CD14-positive monocyte (primary cell): Measurements from ENCODE around the gene FAM72B. TPM values are rescaled to one million over a fixed set of nuclear protein-coding genes. Genes with fewer than 3 reads are reported as not detected.
"Not testable (repeated sequence)": the region's sequence is repeated elsewhere in the genome, so short reads cannot be mapped to it uniquely, and the experiment has no call there.

Experiments used
- DNase-seq, 3 donors: peaks; one replicate each; pipeline ENCODE4 v3.0.0-alpha.2; 2011 to 2022
- H2AFZ ChIP-seq: 2 replicates; pipeline ENCODE4 v1.6.0; 2012; ENCODE audit warnings: mild to moderate bottlenecking, low read depth, low read length, inconsistent platforms; ENCODE audit not compliant: insufficient read depth, poor library complexity, severe bottlenecking
- H3K27ac ChIP-seq, 2 donors: 1 replicate in 1 of 2; 2 replicates in 1 of 2; pipeline ENCODE4 v1.5.1; 2012 to 2013; ENCODE audit warnings: low read length in 2 of 2, control low read depth in 1 of 2, inconsistent platforms in 1 of 2, low read depth in 1 of 2, mild to moderate bottlenecking in 1 of 2
- H3K27me3 ChIP-seq, 2 donors: one replicate each; pipeline versions ENCODE4 v1.6.0 to v1.6.1; 2011 to 2013; ENCODE audit warnings: low read length in 2 of 2; ENCODE audit not compliant: control insufficient read depth in 2 of 2, insufficient read depth in 2 of 2
- H3K36me3 ChIP-seq, 2 donors: replicated peaks in 1 of 2; 1 replicate in 1 of 2; 2 replicates in 1 of 2; pipeline versions ENCODE4 v1.5.1 to v1.6.1; 2012 to 2013; ENCODE audit warnings: low read length in 2 of 2, control low read depth in 1 of 2, inconsistent platforms in 1 of 2, mild to moderate bottlenecking in 1 of 2; ENCODE audit not compliant: insufficient read depth in 2 of 2, control insufficient read depth in 1 of 2
- H3K4me1 ChIP-seq, 2 donors: 1 replicate in 1 of 2; 2 replicates in 1 of 2; pipeline versions ENCODE4 v1.5.1 to v1.6.1; 2012 to 2013; ENCODE audit warnings: low read length in 2 of 2, control low read depth in 1 of 2, inconsistent platforms in 1 of 2, mild to moderate bottlenecking in 1 of 2, moderate library complexity in 1 of 2; ENCODE audit not compliant: insufficient read depth in 2 of 2, control insufficient read depth in 1 of 2
- H3K4me2 ChIP-seq: replicated peaks from 2 replicates; pipeline ENCODE3; 2012; ENCODE audit warnings: low read length, moderate library complexity, mild to moderate bottlenecking; ENCODE audit not compliant: poor library complexity, severe bottlenecking; ENCODE audit errors: extremely low read depth
- H3K4me3 ChIP-seq, 3 experiments: fragments of 200-600 bp in 1 of 3; sonication (generic) in 1 of 3; replicated peaks in 1 of 3; 1 replicate in 2 of 3; 2 replicates in 1 of 3; pipeline ENCODE4 v1.5.1; 2011 to 2013; ENCODE audit warnings: low read length in 3 of 3, mild to moderate bottlenecking in 3 of 3, control low read depth in 2 of 3, low read depth in 2 of 3, inconsistent platforms in 1 of 3, moderate library complexity in 1 of 3
- H3K79me2 ChIP-seq: 2 replicates; pipeline ENCODE4 v1.6.0; 2012; ENCODE audit warnings: mild to moderate bottlenecking, control low read depth, inconsistent platforms, low read length, moderate library complexity; ENCODE audit not compliant: insufficient read depth
- H3K9ac ChIP-seq: 2 replicates; pipeline ENCODE4 v1.6.0; 2017; ENCODE audit warnings: low read length, mild to moderate bottlenecking; ENCODE audit not compliant: insufficient read depth, poor library complexity, severe bottlenecking
- H3K9me3 ChIP-seq, 2 donors: replicated peaks in 1 of 2; 1 replicate in 1 of 2; 2 replicates in 1 of 2; pipeline versions ENCODE4 v1.5.1 to v1.6.1; 2012 to 2013; ENCODE audit warnings: low read length in 2 of 2, control low read depth in 1 of 2; ENCODE audit not compliant: control insufficient read depth in 1 of 2, insufficient read depth in 1 of 2
- H4K20me1 ChIP-seq: 2 replicates; pipeline ENCODE4 v1.6.0; 2012; ENCODE audit warnings: mild to moderate bottlenecking, low read length, control low read depth, moderate library complexity; ENCODE audit not compliant: insufficient read depth
- H3K27ac Mint-ChIP-seq, 7 donors: one replicate each; pipeline ENCODE4 v1.8.0; 2020; ENCODE audit warnings: mild to moderate bottlenecking in 7 of 7, mixed read lengths in 7 of 7, moderate library complexity in 6 of 7, inconsistent platforms in 2 of 7
- H3K27me3 Mint-ChIP-seq, 3 donors: one replicate each; pipeline ENCODE4 v1.8.0; 2021 to 2022; ENCODE audit warnings: low read depth in 3 of 3, mild to moderate bottlenecking in 3 of 3, mixed read lengths in 3 of 3, moderate library complexity in 3 of 3, inconsistent platforms in 1 of 3
- H3K36me3 Mint-ChIP-seq, 2 donors: one replicate each; pipeline ENCODE4 v1.8.0; 2020; ENCODE audit warnings: mixed read lengths in 2 of 2, inconsistent platforms in 1 of 2, mild to moderate bottlenecking in 1 of 2
- H3K4me1 Mint-ChIP-seq: one replicate; pipeline ENCODE4 v1.8.0; 2020; ENCODE audit warnings: mild to moderate bottlenecking, mixed read lengths
- H3K4me3 Mint-ChIP-seq, 2 donors: one replicate each; pipeline ENCODE4 v1.8.0; 2020; ENCODE audit warnings: mild to moderate bottlenecking in 2 of 2, mixed read lengths in 2 of 2, moderate library complexity in 1 of 2
- H3K9me3 Mint-ChIP-seq, 7 donors: one replicate each; pipeline ENCODE4 v1.8.0; 2020 to 2022; ENCODE audit warnings: mixed read lengths in 7 of 7, mild to moderate bottlenecking in 6 of 7, moderate library complexity in 6 of 7, inconsistent platforms in 2 of 7
- WGBS: methylation state at CpG from one replicate; pipeline ENCODE4 v1.1.5; 2013; ENCODE audit warnings: missing lambda C conversion rate; ENCODE audit not compliant: insufficient coverage; 5-methylcytosine and 5-hydroxymethylcytosine counted together
- intact Hi-C, 2 donors: fragments of 100-400 bp; cut with micrococcal nuclease; formaldehyde crosslinking; loops; one replicate each; pipeline versions ENCODE4 v1.15.0 to v1.15.1; 2023
- polyA plus RNA-seq, 3 donors: library from polyadenylated mRNA; depleted of rRNA in 1 of 3; unstranded in 2 of 3; stranded (reverse) in 1 of 3; fragments of 300-500 nt in 2 of 3; fragments of >200 nt in 1 of 3; fragmentation: Illumina TruSeq in 2 of 3; gene quantifications; 1 replicate in 2 of 3; 2 replicates in 1 of 3; pipeline ENCODE4 v1.2.3, GENCODE V29; 2012 to 2021

Gene FAM72B
- polyA plus RNA-seq, 3 donors, result 0.66 to 2.7 (median 0.73) TPM

- H3K4me3 Mint-ChIP-seq, H3K4me1 Mint-ChIP-seq, H4K20me1 ChIP-seq, H3K27me3 ChIP-seq, H3K27me3 Mint-ChIP-seq, H3K4me3 ChIP-seq, H3K9me3 Mint-ChIP-seq, H3K9me3 ChIP-seq, intact Hi-C loops, H3K36me3 Mint-ChIP-seq, H3K4me2 ChIP-seq, H3K27ac Mint-ChIP-seq, H3K4me1 ChIP-seq, DNase-seq, H3K36me3 ChIP-seq, H3K27ac ChIP-seq, H3K9ac ChIP-seq, H2AFZ ChIP-seq: not testable (repeated sequence)
- H3K79me2 ChIP-seq, result peaks cover 14% of the 10 kb centered on the region
- no CpG with 5 or more reads among the region's 1 CpG for WGBS
Observed at GRCh38 chr1:121216676-121217075, 32.5 kb upstream of the FAM72B start.

- H3K9ac ChIP-seq, H3K27ac ChIP-seq, DNase-seq, H4K20me1 ChIP-seq, H3K4me3 ChIP-seq, intact Hi-C loops, H3K27ac Mint-ChIP-seq, H3K36me3 Mint-ChIP-seq, H3K27me3 ChIP-seq, H3K36me3 ChIP-seq, H3K9me3 Mint-ChIP-seq, H3K4me3 Mint-ChIP-seq, H3K9me3 ChIP-seq, H3K4me1 ChIP-seq, H2AFZ ChIP-seq, H3K4me1 Mint-ChIP-seq, H3K4me2 ChIP-seq, H3K27me3 Mint-ChIP-seq: not testable (repeated sequence)
- no CpG with 5 or more reads among the region's 1 CpG for WGBS
- peaks cover 12% of the 10 kb centered on the region for H3K79me2 ChIP-seq
Observed at GRCh38 chr1:121215699-121216417, 31.7 kb upstream of the FAM72B start.

- H2AFZ ChIP-seq, H3K27me3 ChIP-seq, H3K9ac ChIP-seq, H3K27ac ChIP-seq, DNase-seq, H3K4me2 ChIP-seq, H3K4me3 ChIP-seq, H3K36me3 Mint-ChIP-seq, H3K4me3 Mint-ChIP-seq, H3K27ac Mint-ChIP-seq, H3K4me1 ChIP-seq, H3K9me3 ChIP-seq, intact Hi-C loops, H3K36me3 ChIP-seq, H3K4me1 Mint-ChIP-seq, H3K27me3 Mint-ChIP-seq, H4K20me1 ChIP-seq, H3K9me3 Mint-ChIP-seq: not testable (repeated sequence)
- no CpG with 5 or more reads among the region's 5 CpGs for WGBS
- H3K79me2 ChIP-seq, result peaks cover 12% of the 10 kb centered on the region
Observed at GRCh38 chr1:121214544-121215156, 30.5 kb upstream of the FAM72B start.

GRCh38 chr1:121213491-121213890 lies 29.4 kb upstream of the FAM72B start:
- H3K27ac Mint-ChIP-seq, intact Hi-C loops, H3K27me3 Mint-ChIP-seq, H3K9me3 Mint-ChIP-seq, H3K4me1 ChIP-seq, DNase-seq, H3K36me3 Mint-ChIP-seq, H4K20me1 ChIP-seq, H3K27me3 ChIP-seq, H2AFZ ChIP-seq, H3K9ac ChIP-seq, H3K4me3 Mint-ChIP-seq, H3K4me3 ChIP-seq, H3K36me3 ChIP-seq, H3K4me2 ChIP-seq, H3K9me3 ChIP-seq, H3K4me1 Mint-ChIP-seq, H3K27ac ChIP-seq: not testable (repeated sequence)
- peaks cover 12% of the 10 kb centered on the region for H3K79me2 ChIP-seq
- WGBS, result no CpG with 5 or more reads among the region's 9 CpGs
